HK-2 (cell line): ENCODE results near the gene ARHGAP30.
A peak's percentile ranks its signal among the peaks of the same experiment; 100 is the strongest.
"Not testable (repeated sequence)": the region's sequence is repeated elsewhere in the genome, so short reads cannot be mapped to it uniquely, and the experiment has no call there.

ENCODE experiments used
- DNase-seq: peaks from one replicate; pipeline ENCODE4 v3.0.0-alpha.2; 2018; ENCODE audit not compliant: unreplicated experiment

The ARHGAP30 gene

GRCh38 chr1:161069731-161070270, at the start of gene ARHGAP30:
TSS of gene ARHGAP30 (minus strand) at chr1:161069891. CDS start at chr1:161069624, 267 bp downstream.
- no peak for DNase-seq

GRCh38 chr1:161117759-161118581, 48.3 kb upstream of the ARHGAP30 start, which contains the start of the genes NIT1 and PFDN2:
TSS of gene NIT1 (plus strand) at chr1:161118105. CDS start at chr1:161118177, 72 bp downstream.
TSS of gene PFDN2 (minus strand) at chr1:161118037. CDS start at chr1:161118026, 11 bp downstream.
- DNase-seq = peak; percentile 85

GRCh38 chr1:161115961-161116360, 46.3 kb upstream of the ARHGAP30 start:
- DNase-seq = not testable (repeated sequence)

DNA sequence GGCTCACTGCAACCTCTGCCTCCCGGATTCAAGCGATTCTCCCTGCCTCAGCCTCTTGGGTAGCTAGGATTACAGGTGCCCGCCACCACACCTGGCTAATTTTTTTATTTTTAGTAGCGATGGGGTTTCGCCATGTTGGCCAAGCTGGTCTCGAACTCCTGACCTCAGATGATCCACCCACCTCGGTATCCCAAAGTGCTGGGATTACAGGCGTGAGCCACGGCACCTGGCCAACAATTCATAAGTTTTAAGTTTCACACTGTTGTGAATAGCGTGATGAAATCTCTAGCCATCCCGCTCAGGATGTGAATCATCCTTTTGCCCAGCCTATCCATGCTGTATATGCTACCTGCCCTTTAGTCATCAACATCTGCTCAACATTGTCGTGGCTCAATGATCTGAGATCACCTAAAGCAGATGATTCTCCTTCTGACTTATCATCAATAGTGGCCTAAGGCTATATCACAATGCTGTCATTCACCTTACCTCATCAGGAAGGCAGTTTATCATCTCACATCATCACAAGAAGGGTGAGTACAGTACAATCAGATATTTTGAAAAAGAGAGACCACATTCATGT, 45.5 kb upstream of the ARHGAP30 start:
- DNase-seq = peak; percentile 76

GRCh38 chr1:161114556-161114955, 44.9 kb upstream of the ARHGAP30 start:
- DNase-seq = no peak

DNA sequence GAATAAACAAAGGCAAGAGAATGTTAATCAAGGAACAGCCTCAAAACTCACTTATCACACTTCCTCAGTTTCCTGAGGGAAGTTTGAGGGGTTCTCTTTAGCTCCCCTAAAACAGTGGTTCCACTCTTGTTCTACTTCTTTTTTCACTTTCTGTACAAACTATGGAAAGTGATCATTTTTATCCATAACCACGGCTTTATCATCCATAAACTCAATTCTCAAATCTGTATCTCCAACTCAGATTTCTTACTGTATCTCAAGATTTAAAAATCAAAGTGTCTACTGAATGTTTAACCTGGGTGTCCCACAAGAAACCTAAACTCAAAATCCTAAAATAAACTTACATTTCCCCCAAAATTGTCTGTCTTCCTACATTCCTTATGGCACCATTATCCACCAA, 44.2 kb upstream of the ARHGAP30 start:
- DNase-seq = no peak

DNA sequence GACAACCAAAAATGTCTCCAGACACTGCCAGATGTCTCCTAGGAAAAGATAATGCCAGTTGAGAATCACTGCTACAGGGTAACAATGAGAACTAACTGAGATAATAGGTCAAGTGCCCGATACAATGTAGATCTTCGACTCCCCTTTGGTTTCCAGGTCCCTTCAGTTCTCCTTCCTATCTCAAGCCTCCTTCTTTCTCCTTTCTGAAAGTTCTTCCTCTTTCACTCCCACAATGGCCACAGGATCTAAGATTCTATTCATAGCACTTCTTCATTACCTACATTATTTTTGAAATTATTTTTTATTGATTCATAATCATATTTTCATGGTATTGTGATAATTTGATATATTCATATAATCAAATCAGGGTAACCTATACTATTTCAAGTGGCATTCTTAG, 41.8 kb upstream of the ARHGAP30 start:
- DNase-seq = no peak

DNA sequence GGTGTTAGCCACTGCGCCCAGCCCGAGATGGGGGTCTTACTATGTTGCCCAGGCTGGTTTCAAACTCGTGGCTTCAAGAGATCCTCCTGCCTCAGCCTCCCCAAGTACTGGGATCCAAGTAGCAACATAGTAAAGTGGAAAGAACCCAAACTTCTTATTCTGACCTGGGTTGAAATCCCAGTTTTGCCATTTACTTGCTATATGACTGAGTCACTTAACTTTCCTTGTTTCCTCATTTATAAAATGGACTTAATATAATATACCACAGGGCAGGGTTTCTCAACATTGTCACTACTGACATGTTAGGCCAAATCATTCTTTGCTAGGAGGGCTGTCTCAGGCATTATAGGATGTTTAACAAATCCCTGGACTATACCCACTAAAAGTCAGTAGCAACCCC, 41.4 kb upstream of the ARHGAP30 start:
- no peak for DNase-seq

- no peak for DNase-seq
Measured at GRCh38 chr1:161106431-161106830, 36.7 kb upstream of the ARHGAP30 start.

GRCh38 chr1:161100556-161100955, 30.9 kb upstream of the ARHGAP30 start:
- no peak for DNase-seq

DNA sequence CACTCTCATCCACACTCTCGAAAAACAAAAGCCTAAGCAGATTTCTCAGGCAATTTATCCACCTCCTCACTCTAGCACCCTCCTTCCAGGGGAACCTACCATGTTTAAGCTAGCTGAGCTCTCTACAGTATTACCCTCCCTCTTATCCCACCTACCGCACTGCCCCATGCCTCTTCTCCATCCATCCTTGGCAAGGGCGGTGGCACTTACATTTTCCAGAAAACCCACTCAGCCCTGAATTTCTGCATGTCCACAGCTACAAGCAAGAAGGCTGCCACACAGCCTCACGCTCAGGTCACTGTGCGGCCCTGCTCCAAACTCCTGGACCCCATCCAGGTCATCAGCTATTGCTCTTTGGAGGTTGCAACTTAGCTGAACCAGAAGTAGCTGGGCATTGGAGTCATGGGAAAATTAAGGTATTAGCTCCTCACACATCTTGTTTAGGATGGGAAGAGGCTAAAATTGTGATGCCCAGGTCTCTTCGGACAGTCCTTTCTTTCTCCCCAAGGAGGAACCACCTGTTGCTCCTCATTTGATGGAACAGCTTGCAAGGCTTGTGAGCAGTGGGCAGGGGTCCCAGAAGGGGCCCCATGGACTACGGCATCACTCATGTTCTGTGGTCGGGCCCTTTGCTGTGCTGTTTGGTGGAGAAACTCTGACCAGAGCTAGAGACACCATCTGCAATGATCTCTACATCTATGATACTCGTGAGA, 29.6 kb upstream of the ARHGAP30 start:
- DNase-seq = no peak

DNA sequence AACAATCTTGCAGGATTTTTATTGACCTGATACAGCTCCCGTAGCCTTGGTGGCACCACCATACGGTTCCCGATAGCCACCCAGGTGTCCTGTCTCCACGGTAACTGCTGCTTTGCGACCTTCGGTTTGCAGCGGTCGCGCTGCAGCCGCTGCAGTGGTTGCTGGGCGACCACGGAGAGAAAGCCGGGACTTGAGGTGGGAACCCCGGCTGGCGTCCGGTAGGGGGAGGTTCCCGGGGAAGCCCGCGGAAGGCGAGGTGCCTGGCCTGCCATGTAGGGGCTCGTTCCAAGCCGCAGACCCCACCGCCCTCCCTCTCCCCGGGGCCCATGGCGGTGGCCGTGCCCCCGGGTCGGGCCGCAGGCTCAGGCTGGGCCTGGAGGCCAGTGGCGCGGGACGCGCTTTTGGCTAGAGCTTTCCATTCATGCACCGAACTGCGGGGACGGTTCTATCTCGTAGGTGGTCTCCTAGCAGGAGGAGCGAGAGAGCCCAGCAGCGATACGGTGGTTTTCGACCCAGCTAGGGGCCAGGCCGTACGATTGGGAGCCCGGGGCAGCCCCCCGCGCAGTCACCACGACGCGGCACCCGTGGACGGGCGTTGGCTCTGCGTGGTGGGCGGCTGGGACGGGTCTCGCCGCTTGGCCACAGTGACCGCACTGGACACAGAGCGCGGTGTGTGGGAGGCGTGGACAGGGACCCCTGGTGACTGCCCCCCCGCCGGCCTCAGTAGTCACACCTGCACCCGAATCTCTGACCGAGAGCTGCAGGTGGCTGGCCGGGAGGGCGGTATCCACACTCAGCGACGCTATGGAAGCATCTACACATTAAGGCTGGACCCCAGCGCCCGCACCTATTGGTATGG, 28.7 kb upstream of the ARHGAP30 start, which contains the start of gene KLHDC9:
Gene KLHDC9 (plus strand): TSS at position 152 of the 859 bp plus-strand sequence. CDS start 175 bp downstream, at position 327.
- peak; percentile 75 for DNase-seq

DNA sequence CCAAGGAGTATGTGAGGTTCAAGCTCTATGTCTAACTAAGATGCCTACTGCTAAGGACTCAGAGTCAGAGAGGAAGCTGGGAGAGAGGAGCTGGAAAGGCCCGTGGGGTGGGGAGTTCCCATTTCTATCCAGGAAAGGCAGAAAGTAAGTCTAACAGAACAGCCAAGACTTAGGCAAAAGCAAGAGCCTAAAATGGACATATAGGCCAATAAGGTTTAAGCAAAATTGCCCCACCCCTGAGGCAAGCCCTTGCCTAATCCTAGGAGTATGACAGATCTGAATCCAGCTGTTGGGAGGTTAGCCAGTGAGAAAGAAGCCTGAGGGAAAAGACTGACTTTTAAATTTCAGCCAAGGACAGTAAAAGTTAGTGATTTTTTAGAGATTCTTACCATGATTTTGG, 26.8 kb upstream of the ARHGAP30 start:
- no peak for DNase-seq

GRCh38 chr1:161096015-161096414, 26.3 kb upstream of the ARHGAP30 start:
- DNase-seq = no peak

DNA sequence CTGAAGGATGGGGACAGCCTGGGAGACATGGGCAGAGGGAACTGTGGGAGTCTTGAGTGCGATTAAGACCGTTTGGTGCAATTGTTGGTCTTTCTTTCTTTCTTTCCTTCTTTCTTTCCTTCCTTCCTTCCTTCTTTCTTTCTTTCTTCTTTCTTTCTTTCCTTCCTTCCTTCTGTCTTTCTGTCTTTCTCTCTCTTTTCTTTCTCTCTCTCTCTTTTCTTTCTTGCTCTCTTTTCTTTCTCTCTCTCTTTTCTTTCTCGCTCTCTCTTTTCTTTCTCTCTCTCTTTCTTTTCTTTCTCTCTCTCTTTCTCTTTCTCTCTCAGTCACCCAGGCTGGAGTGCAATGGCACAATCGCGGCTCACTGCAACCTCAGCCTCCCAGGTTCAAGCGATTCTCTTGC, 25.5 kb upstream of the ARHGAP30 start:
- DNase-seq = no peak

DNA sequence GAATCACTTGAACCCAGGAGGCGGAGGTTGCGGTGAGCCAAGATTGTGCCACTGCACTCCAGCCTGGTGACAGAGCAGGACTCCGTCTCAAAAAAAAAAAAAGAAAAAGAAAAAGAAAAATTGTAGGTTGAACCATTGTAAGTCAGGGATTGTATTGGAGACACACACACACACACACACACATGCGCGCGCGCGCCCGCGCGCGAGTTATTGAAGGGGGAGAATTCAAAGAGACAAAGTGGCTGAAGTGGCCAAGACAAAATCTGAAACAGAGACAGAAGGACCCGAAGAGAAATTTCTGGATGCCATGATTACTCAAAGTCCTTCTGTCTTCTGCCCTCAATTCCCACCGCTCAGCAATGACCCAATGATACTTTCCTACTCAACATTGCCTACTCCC, 24.8 kb upstream of the ARHGAP30 start:
- DNase-seq = no peak

- DNase-seq = no peak
Measured at GRCh38 chr1:161092621-161093028, 22.9 kb upstream of the ARHGAP30 start.

DNA sequence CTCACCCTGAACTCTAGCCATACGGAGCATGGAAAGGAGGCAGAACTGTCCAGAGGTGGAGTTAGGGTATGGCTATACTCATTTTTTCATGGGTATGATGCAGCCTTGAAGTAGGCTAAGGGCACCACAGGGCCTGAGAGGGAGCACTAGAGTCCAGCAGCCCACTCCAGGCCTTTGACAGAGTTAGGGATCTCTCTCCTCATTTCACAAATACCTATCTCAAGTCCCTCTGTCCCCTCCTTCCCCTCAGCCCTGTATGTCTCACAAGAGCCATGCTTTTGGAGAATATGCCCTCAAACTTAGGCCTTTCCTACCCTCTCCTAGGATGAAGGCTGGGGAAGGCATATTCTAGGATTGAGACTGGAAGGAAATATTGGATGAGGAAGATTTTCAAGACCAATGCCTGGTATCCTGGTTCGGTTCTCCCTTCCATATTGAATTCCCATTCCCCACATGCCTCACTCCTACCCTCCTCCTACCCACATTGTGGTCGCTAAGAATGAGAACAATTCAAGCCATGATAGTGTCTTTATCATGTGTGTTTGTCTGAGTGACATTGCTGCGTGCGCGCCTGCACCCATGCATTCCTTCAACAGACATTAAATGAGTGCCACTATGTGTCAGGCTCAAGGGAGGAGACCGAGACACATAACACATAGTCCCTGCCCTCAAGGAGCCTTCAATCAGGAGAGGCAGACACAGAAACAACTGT, 22.3 kb upstream of the ARHGAP30 start:
- DNase-seq = no peak

GRCh38 chr1:161091093-161091492, 21.4 kb upstream of the ARHGAP30 start:
- DNase-seq = no peak

GRCh38 chr1:161090617-161091016, 20.9 kb upstream of the ARHGAP30 start:
- DNase-seq = no peak
